ENCODE data around the gene UNC119.

Gene UNC119

DNA sequence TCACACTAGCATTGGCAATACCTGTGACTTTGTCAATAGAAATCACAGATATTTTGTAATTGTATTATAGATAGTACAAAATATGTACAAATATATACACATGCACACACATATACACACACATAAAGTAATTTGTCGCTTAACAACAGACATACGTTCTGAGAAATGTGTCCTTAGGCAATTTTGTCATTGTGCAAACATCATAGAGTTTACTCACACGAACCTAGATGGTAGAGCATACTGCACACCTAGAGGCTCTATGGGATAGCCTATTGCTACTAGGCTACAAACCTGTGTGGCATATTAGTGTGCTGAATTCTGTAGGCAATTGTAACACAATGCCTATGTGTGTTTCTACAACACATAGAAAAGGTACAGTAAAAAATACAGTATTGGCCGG is 11.0 kb downstream of the UNC119 start:
- no peak for TF ChIP-seq CTCF (IDR thresholded peaks at IDR 0.05; ENCODE audit: low read depth, low read length)
- no peak for DNase-seq
- Histone ChIP-seq H3K9me3 (no peaks in the 10 kb centered on the region), H3K4me1 (no peaks in the 10 kb centered on the region), H3K27me3 (no peaks in the 10 kb centered on the region), H3K4me3 (ENCODE audit: low read depth, low read length) (no peak overlapping the region), H3K36me3 (no peaks in the 10 kb centered on the region)

GRCh38 chr17:28540231-28540630 is 12.2 kb downstream of the UNC119 start:
- DNase-seq: peak; percentile 33
- Histone ChIP-seq H3K4me3 (ENCODE audit: low read depth, low read length) (no peak overlapping the region), H3K4me1 (no peaks in the 10 kb centered on the region), H3K27me3 (no peaks in the 10 kb centered on the region), H3K9me3 (no peaks in the 10 kb centered on the region), H3K36me3 (no peaks in the 10 kb centered on the region)
- TF ChIP-seq CTCF (IDR thresholded peaks at IDR 0.05; ENCODE audit: low read depth, low read length): no peak

- no peak overlapping the region for H3K4me3 ChIP-seq (ENCODE audit: low read depth, low read length)
- no peaks in the 10 kb centered on the region for H3K27me3 ChIP-seq
- no peaks in the 10 kb centered on the region for H3K9me3 ChIP-seq
- no peaks in the 10 kb centered on the region for H3K36me3 ChIP-seq
- TF ChIP-seq CTCF (IDR thresholded peaks at IDR 0.05; ENCODE audit: low read depth, low read length): no peak
- no peaks in the 10 kb centered on the region for H3K4me1 ChIP-seq
- no peak for DNase-seq
Measured at GRCh38 chr17:28538296-28538895, 14.0 kb downstream of the UNC119 start.

DNA sequence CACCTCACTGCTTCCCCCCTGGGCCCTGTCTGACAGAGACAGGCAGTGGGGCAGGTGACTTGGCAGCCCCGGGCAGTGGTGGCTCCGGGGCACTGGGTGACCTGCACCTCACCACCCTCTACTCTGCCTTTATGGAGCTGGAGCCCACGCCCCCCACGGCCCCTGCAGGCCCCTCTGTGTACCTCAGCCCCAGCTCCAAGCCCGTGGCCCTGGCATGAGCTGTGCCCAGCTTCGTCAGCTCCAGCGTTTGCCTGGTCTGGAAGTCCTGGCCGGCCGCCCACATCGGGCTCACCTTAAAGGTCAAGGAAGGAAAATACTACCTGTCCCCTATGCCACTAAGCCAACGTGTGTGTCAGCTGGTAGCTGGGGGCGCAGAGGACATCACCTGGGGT is 15.2 kb downstream of the UNC119 start:
- no peak for TF ChIP-seq CTCF (IDR thresholded peaks at IDR 0.05; ENCODE audit: low read depth, low read length)
- DNase-seq: no peak
- no peak overlapping the region for H3K4me3 ChIP-seq (ENCODE audit: low read depth, low read length)
- H3K36me3 ChIP-seq: no peaks in the 10 kb centered on the region
- no peaks in the 10 kb centered on the region for H3K27me3 ChIP-seq
- H3K4me1 ChIP-seq: no peaks in the 10 kb centered on the region
- no peaks in the 10 kb centered on the region for H3K9me3 ChIP-seq

DNA sequence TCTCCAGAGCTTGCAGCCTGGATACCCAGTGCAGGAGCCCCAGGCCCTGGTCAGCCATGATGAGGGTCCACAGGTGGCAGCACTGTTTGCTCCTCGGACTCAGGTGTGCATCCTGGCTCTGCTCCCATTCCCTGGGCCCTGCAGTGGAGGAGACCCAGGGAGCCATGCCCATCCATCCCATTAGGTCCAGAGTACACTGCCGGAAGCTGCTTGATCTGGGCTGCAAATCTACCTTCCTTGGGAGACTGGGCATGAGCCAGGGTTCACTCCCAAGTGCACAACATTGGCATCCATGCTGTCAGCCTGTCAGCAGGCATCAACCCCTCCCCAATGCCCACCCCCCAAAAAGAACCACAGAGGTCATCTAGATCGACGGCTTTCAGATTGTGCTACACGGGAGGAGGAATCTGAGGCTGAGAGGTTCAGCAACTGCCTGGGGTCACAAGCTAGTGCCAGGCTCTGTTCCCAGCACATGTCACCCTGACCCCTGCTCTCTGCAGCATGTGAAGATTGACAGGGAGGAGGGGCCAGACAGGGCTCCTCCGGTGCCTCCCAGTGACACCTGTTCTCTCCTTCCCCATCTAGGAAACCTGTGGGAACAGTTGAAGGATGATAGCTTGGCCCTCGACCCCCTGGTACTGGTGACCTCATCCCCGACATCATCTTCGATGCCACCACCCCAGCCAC is 15.7 kb downstream of the UNC119 start:
- Histone ChIP-seq H3K4me3 (ENCODE audit: low read depth, low read length) (no peak overlapping the region), H3K4me1 (no peaks in the 10 kb centered on the region), H3K9me3 (no peaks in the 10 kb centered on the region), H3K36me3 (no peaks in the 10 kb centered on the region), H3K27me3 (no peaks in the 10 kb centered on the region)
- DNase-seq: no peak
- TF ChIP-seq CTCF (IDR thresholded peaks at IDR 0.05; ENCODE audit: low read depth, low read length): no peak

DNA sequence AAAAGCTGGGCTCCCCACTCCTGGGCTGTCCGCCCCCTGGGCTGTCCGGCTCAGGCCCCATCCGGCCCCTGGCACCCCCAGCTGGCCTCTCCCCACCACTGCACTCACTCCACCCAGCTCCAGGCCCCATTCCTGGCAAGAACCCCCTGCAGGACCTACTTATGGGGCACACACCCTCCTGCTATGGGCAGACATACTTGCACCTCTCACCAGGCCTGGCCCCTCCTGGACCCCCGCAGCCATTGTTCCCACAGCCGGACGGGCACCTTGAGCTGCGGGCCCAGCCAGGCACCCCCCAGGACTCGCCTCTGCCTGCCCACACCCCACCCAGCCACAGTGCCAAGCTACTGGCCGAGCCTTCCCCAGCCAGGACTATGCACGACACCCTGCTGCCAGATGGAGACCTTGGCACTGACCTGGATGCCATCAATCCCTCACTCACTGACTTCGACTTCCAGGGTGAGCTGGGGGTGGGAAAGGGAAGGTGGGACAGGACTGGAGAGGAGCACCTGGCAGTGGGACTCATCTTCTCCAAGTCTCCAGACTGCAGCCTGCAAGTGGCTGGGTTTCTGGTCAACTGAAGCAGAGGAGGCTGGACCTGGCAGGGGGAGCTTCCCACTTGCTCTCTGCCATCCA is 17.6 kb downstream of the UNC119 start:
- no peak for TF ChIP-seq CTCF (IDR thresholded peaks at IDR 0.05; ENCODE audit: low read depth, low read length)
- DNase-seq: no peak
- H3K4me1 ChIP-seq: no peaks in the 10 kb centered on the region
- H3K27me3 ChIP-seq: no peaks in the 10 kb centered on the region
- no peaks in the 10 kb centered on the region for H3K36me3 ChIP-seq
- no peaks in the 10 kb centered on the region for H3K9me3 ChIP-seq
- no peak overlapping the region for H3K4me3 ChIP-seq (ENCODE audit: low read depth, low read length)
